Activated CD4-positive, alpha-beta memory T cell treated with anti-CD3 and anti-CD28 coated beads for 36 hours (primary cell): ENCODE results near the gene PRDM16. TPM values are rescaled to one million over a fixed set of nuclear protein-coding genes. Genes with fewer than 3 reads are reported as not detected.
"Not testable (repeated sequence)": the region's sequence is repeated elsewhere in the genome, so short reads cannot be mapped to it uniquely, and the experiment has no call there.

Experiments
- CTCF ChIA-PET: fragments of 350-600 bp; sonication (Branson Sonifier 250); formaldehyde crosslinking; loops from one replicate; lab custom pipeline; 2021; ENCODE audit warnings: antibody characterized with exemption, inconsistent platforms; lab: Charles Lee
- POLR2A ChIA-PET: fragments of 350-600 bp; sonication (Branson Sonifier 250); formaldehyde crosslinking; loops from one replicate; lab custom pipeline; 2021; ENCODE audit warnings: antibody characterized with exemption; lab: Charles Lee
- DNase-seq: peaks from one replicate; pipeline ENCODE4 v3.0.0-alpha.2; 2020
- H3K27ac Mint-ChIP-seq: one replicate; pipeline ENCODE4 v1.8.0; 2021; ENCODE audit warnings: mixed read lengths
- H3K27me3 Mint-ChIP-seq: one replicate; pipeline ENCODE4 v1.8.0; 2021; ENCODE audit warnings: mixed read lengths
- H3K36me3 Mint-ChIP-seq: one replicate; pipeline ENCODE4 v1.8.0; 2021; ENCODE audit warnings: mixed read lengths
- H3K4me1 Mint-ChIP-seq: one replicate; pipeline ENCODE4 v1.8.0; 2021; ENCODE audit warnings: low read depth, mixed read lengths
- H3K4me3 Mint-ChIP-seq: one replicate; pipeline ENCODE4 v1.8.0; 2021; ENCODE audit warnings: mild to moderate bottlenecking, mixed read lengths
- H3K9me3 Mint-ChIP-seq: one replicate; pipeline ENCODE4 v1.8.0; 2021; ENCODE audit warnings: mixed read lengths
- intact Hi-C: fragments of 100-400 bp; cut with micrococcal nuclease; formaldehyde crosslinking; loops from one replicate; pipeline ENCODE4 v1.15.1; 2023
- total RNA-seq, 2 experiments: library from RNA; stranded (reverse); gene quantifications; one replicate each; pipeline ENCODE4 v1.2.3, GENCODE V29; 2021

The PRDM16 gene
- total RNA-seq, 2 experiments from 2014 or later: not detected

- no peak for DNase-seq
- Mint-ChIP-seq H3K27ac (no peak overlapping the region), H3K36me3 (no peaks in the 10 kb centered on the region), H3K4me3 (no peak overlapping the region), H3K27me3 (peaks cover 17% of the 10 kb centered on the region), H3K4me1 (peaks cover 6% of the 10 kb centered on the region), H3K9me3 (no peaks in the 10 kb centered on the region)
- ChIA-PET POLR2A (no interaction called here), CTCF (no interaction called here)
- intact Hi-C loops: no loop called here
Observed at GRCh38 chr1:3158347-3158746, 89.3 kb downstream of the PRDM16 start.

- CTCF ChIA-PET: no interaction called here
- H3K27me3 Mint-ChIP-seq: peaks cover 14% of the 10 kb centered on the region
- peaks cover 6% of the 10 kb centered on the region for H3K4me1 Mint-ChIP-seq
- no peak overlapping the region for H3K27ac Mint-ChIP-seq
- no peak overlapping the region for H3K4me3 Mint-ChIP-seq
- H3K36me3 Mint-ChIP-seq: no peaks in the 10 kb centered on the region
- POLR2A ChIA-PET: no interaction called here
- intact Hi-C loops: no loop called here
- DNase-seq: no peak
- H3K9me3 Mint-ChIP-seq: no peaks in the 10 kb centered on the region
Observed at GRCh38 chr1:3159121-3159520, 90.1 kb downstream of the PRDM16 start.

- CTCF ChIA-PET: no interaction called here
- Mint-ChIP-seq H3K27me3 (peaks cover 14% of the 10 kb centered on the region), H3K9me3 (no peaks in the 10 kb centered on the region), H3K4me3 (no peak overlapping the region), H3K27ac (no peak overlapping the region), H3K4me1 (peaks cover 6% of the 10 kb centered on the region), H3K36me3 (no peaks in the 10 kb centered on the region)
- DNase-seq: no peak
- POLR2A ChIA-PET: no interaction called here
- intact Hi-C loops: no loop called here
Observed at GRCh38 chr1:3159996-3160395, 91.0 kb downstream of the PRDM16 start.

GRCh38 chr1:3160647-3161145, 91.7 kb downstream of the PRDM16 start:
- intact Hi-C loops: no loop called here
- Mint-ChIP-seq H3K9me3 (no peaks in the 10 kb centered on the region), H3K27ac (no peak overlapping the region), H3K36me3 (no peaks in the 10 kb centered on the region), H3K4me1 (peaks cover 6% of the 10 kb centered on the region), H3K4me3 (peak overlapping the region; percentile 12), H3K27me3 (peaks cover 13% of the 10 kb centered on the region)
- DNase-seq: no peak
- POLR2A ChIA-PET: no interaction called here
- CTCF ChIA-PET: no interaction called here

- POLR2A ChIA-PET: no interaction called here
- no peak for DNase-seq
- H3K27me3 Mint-ChIP-seq: peaks cover 7% of the 10 kb centered on the region
- no peaks in the 10 kb centered on the region for H3K9me3 Mint-ChIP-seq
- peak overlapping the region; percentile 12 for H3K4me3 Mint-ChIP-seq
- no peaks in the 10 kb centered on the region for H3K36me3 Mint-ChIP-seq
- H3K4me1 Mint-ChIP-seq: peaks cover 6% of the 10 kb centered on the region
- intact Hi-C loops: no loop called here
- CTCF ChIA-PET: no interaction called here
- H3K27ac Mint-ChIP-seq: no peak overlapping the region
Observed at GRCh38 chr1:3161176-3161840, 92.3 kb downstream of the PRDM16 start.

GRCh38 chr1:3162322-3162882, 93.4 kb downstream of the PRDM16 start:
- intact Hi-C loops: no loop called here
- no peak for DNase-seq
- POLR2A ChIA-PET: no interaction called here
- CTCF ChIA-PET: no interaction called here
- Mint-ChIP-seq H3K4me1 (peaks cover 6% of the 10 kb centered on the region), H3K4me3 (no peak overlapping the region), H3K36me3 (no peaks in the 10 kb centered on the region), H3K27ac (no peak overlapping the region), H3K27me3 (peaks cover 3% of the 10 kb centered on the region), H3K9me3 (no peaks in the 10 kb centered on the region)

- no peak for DNase-seq
- no peak overlapping the region for H3K27ac Mint-ChIP-seq
Observed at GRCh38 chr1:3163356-3163755, 94.4 kb downstream of the PRDM16 start.

GRCh38 chr1:3164671-3165070, 95.7 kb downstream of the PRDM16 start:
- H3K36me3 Mint-ChIP-seq: no peaks in the 10 kb centered on the region
- ChIA-PET POLR2A (no interaction called here), CTCF (no interaction called here)
- intact Hi-C loops: no loop called here
- DNase-seq: no peak
- H3K27me3 Mint-ChIP-seq: peaks cover under 1% of the 10 kb centered on the region
- no peaks in the 10 kb centered on the region for H3K9me3 Mint-ChIP-seq
- no peak overlapping the region for H3K4me3 Mint-ChIP-seq
- peaks cover 6% of the 10 kb centered on the region for H3K4me1 Mint-ChIP-seq
- H3K27ac Mint-ChIP-seq: no peak overlapping the region

More at GRCh38 chr1:3163356-3163755, 94.4 kb downstream of the PRDM16 start:
- POLR2A ChIA-PET: no interaction called here
- Mint-ChIP-seq H3K9me3 (no peaks in the 10 kb centered on the region), H3K36me3 (no peaks in the 10 kb centered on the region), H3K4me1 (peaks cover 6% of the 10 kb centered on the region), H3K27me3 (peaks cover 3% of the 10 kb centered on the region), H3K4me3 (no peak overlapping the region)
- CTCF ChIA-PET: no interaction called here
- intact Hi-C loops: no loop called here

- DNase-seq, H3K27ac Mint-ChIP-seq, H3K9me3 Mint-ChIP-seq, H3K4me3 Mint-ChIP-seq, H3K27me3 Mint-ChIP-seq, H3K36me3 Mint-ChIP-seq, H3K4me1 Mint-ChIP-seq, CTCF ChIA-PET, intact Hi-C loops, POLR2A ChIA-PET: not testable (repeated sequence)
Observed at GRCh38 chr1:3165189-3165588, 96.2 kb downstream of the PRDM16 start.

- ChIA-PET POLR2A (no interaction called here), CTCF (no interaction called here)
- Mint-ChIP-seq H3K27me3 (peaks cover 6% of the 10 kb centered on the region), H3K4me3 (no peak overlapping the region), H3K9me3 (no peaks in the 10 kb centered on the region), H3K4me1 (peaks cover under 1% of the 10 kb centered on the region), H3K27ac (no peak overlapping the region), H3K36me3 (no peaks in the 10 kb centered on the region)
- DNase-seq: no peak
- intact Hi-C loops: no loop called here
Observed at GRCh38 chr1:3166206-3166918, 97.4 kb downstream of the PRDM16 start.

GRCh38 chr1:3167255-3167654, 98.3 kb downstream of the PRDM16 start:
- Mint-ChIP-seq H3K4me3 (no peak overlapping the region), H3K36me3 (no peaks in the 10 kb centered on the region), H3K27ac (no peak overlapping the region), H3K4me1 (no peaks in the 10 kb centered on the region), H3K9me3 (no peaks in the 10 kb centered on the region), H3K27me3 (peaks cover 10% of the 10 kb centered on the region)
- CTCF ChIA-PET: no interaction called here
- POLR2A ChIA-PET: no interaction called here
- intact Hi-C loops: no loop called here
- no peak for DNase-seq

- POLR2A ChIA-PET: no interaction called here
- no peak overlapping the region for H3K4me3 Mint-ChIP-seq
- no peaks in the 10 kb centered on the region for H3K9me3 Mint-ChIP-seq
- no peak for DNase-seq
- no peaks in the 10 kb centered on the region for H3K4me1 Mint-ChIP-seq
- CTCF ChIA-PET: no interaction called here
- peaks cover 20% of the 10 kb centered on the region for H3K27me3 Mint-ChIP-seq
- H3K36me3 Mint-ChIP-seq: no peaks in the 10 kb centered on the region
- H3K27ac Mint-ChIP-seq: no peak overlapping the region
- intact Hi-C loops: no loop called here
Observed at GRCh38 chr1:3168678-3169077, 99.7 kb downstream of the PRDM16 start.
